ENCODE results near the gene PSMD5. TPM values are rescaled to one million over a fixed set of nuclear protein-coding genes. Genes with fewer than 3 reads are reported as not detected.

PSMD5 gene
- total and polyA plus RNA-seq, 10 of the 15 experiments (the other 5 are each of a cell fraction or from before 2014, with no cell fraction given) = 8.8 to 47.7 (median 25.1) TPM

DNA sequence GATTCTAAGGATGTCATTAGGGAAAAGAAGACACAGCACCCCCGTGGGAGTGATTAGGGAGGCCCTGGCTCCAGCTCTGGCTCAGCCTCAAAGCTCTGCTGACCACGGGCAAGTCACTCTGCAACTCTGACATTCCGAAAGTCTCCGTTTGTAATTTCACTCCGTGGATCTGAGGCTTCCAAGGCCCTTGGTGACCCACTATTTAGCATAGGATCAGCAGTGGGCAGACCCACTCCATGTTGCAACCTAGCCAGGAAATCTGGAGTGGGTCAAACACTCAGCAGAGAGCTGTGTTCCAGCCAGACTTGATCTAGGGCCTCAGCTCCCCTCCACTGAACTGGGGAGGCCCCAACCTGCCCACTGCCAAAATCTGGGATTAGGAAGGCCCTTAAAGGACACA is 22.5 kb upstream of the PSMD5 start:
- ChIA-PET CTCF (interaction anchor here (6.0 kb wide), 1 partner anchor 73 kb away, joined by 70 read pairs; no protein-coding TSS in a partner anchor), POLR2A (no interaction called here), SMC1A (ENCODE audit: uncharacterized antibody, unreplicated experiment) (no interaction called here), RAD21 (ENCODE audit: unreplicated experiment) (no interaction called here)
- no peak overlapping the region for H2AFZ ChIP-seq (ENCODE audit: control insufficient read depth, low read depth, low read length)
- peaks cover 21 to 49% of the 10 kb centered on the region in 2 experiments for H3K36me3 ChIP-seq (ENCODE audit: control insufficient read depth in 2 of 2, insufficient read depth in 2 of 2, low read length in 1 of 2)
- H3K27me3 ChIP-seq (replicated peaks in 1 of 2; ENCODE audit: control insufficient read depth in 2 of 2, insufficient read depth in 2 of 2, low read length in 1 of 2) = no peaks in the 10 kb centered on the region
- no peak for FAIRE-seq
- no peak for ATAC-seq
- no peak overlapping the region for H3K27ac ChIP-seq (ENCODE audit: control insufficient read depth, insufficient read depth)
- BruUV-seq (replicated peaks) = no TSS peak
- no peak overlapping the region for H3K9ac ChIP-seq (ENCODE audit: control insufficient read depth, insufficient read depth, low read length)
- intact Hi-C loops (cut with micrococcal nuclease; ENCODE audit: unreplicated experiment) (no loop called here), in situ Hi-C loops (cut with MboI) (no loop called here)
- no peak for TF ChIP-seq CHD4 (IDR thresholded peaks at IDR 0.05)
- TF ChIP-seq JUND (IDR thresholded peaks at IDR 0.05; ENCODE audit: low read depth, low read length) = no peak
- TF ChIP-seq SMARCA5 (IDR thresholded peaks at IDR 0.05) = no peak
- no peak for TF ChIP-seq PAX8 (IDR thresholded peaks at IDR 0.05)
- no peak for TF ChIP-seq MTA2 (IDR thresholded peaks at IDR 0.05; ENCODE audit: low read depth)
- TF ChIP-seq, protein P1, sequence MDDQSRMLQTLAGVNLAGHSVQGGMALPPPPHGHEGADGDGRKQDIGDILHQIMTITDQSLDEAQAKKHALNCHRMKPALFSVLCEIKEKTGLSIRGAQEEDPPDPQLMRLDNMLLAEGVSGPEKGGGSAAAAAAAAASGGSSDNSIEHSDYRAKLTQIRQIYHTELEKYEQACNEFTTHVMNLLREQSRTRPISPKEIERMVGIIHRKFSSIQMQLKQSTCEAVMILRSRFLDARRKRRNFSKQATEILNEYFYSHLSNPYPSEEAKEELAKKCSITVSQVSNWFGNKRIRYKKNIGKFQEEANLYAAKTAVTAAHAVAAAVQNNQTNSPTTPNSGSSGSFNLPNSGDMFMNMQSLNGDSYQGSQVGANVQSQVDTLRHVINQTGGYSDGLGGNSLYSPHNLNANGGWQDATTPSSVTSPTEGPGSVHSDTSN (IDR thresholded peaks at IDR 0.05; ENCODE audit: insufficient replicate concordance, low read depth, low read length) = no peak
- TF ChIP-seq, protein P2, sequence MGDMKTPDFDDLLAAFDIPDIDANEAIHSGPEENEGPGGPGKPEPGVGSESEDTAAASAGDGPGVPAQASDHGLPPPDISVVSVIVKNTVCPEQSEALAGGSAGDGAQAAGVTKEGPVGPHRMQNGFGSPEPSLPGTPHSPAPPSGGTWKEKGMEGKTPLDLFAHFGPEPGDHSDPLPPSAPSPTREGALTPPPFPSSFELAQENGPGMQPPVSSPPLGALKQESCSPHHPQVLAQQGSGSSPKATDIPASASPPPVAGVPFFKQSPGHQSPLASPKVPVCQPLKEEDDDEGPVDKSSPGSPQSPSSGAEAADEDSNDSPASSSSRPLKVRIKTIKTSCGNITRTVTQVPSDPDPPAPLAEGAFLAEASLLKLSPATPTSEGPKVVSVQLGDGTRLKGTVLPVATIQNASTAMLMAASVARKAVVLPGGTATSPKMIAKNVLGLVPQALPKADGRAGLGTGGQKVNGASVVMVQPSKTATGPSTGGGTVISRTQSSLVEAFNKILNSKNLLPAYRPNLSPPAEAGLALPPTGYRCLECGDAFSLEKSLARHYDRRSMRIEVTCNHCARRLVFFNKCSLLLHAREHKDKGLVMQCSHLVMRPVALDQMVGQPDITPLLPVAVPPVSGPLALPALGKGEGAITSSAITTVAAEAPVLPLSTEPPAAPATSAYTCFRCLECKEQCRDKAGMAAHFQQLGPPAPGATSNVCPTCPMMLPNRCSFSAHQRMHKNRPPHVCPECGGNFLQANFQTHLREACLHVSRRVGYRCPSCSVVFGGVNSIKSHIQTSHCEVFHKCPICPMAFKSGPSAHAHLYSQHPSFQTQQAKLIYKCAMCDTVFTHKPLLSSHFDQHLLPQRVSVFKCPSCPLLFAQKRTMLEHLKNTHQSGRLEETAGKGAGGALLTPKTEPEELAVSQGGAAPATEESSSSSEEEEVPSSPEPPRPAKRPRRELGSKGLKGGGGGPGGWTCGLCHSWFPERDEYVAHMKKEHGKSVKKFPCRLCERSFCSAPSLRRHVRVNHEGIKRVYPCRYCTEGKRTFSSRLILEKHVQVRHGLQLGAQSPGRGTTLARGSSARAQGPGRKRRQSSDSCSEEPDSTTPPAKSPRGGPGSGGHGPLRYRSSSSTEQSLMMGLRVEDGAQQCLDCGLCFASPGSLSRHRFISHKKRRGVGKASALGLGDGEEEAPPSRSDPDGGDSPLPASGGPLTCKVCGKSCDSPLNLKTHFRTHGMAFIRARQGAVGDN (IDR thresholded peaks at IDR 0.05) = no peak
- no peak for TF ChIP-seq MEF2A (IDR thresholded peaks at IDR 0.05; ENCODE audit: insufficient read depth, low read depth, low read length)
- TF ChIP-seq, protein P3, sequence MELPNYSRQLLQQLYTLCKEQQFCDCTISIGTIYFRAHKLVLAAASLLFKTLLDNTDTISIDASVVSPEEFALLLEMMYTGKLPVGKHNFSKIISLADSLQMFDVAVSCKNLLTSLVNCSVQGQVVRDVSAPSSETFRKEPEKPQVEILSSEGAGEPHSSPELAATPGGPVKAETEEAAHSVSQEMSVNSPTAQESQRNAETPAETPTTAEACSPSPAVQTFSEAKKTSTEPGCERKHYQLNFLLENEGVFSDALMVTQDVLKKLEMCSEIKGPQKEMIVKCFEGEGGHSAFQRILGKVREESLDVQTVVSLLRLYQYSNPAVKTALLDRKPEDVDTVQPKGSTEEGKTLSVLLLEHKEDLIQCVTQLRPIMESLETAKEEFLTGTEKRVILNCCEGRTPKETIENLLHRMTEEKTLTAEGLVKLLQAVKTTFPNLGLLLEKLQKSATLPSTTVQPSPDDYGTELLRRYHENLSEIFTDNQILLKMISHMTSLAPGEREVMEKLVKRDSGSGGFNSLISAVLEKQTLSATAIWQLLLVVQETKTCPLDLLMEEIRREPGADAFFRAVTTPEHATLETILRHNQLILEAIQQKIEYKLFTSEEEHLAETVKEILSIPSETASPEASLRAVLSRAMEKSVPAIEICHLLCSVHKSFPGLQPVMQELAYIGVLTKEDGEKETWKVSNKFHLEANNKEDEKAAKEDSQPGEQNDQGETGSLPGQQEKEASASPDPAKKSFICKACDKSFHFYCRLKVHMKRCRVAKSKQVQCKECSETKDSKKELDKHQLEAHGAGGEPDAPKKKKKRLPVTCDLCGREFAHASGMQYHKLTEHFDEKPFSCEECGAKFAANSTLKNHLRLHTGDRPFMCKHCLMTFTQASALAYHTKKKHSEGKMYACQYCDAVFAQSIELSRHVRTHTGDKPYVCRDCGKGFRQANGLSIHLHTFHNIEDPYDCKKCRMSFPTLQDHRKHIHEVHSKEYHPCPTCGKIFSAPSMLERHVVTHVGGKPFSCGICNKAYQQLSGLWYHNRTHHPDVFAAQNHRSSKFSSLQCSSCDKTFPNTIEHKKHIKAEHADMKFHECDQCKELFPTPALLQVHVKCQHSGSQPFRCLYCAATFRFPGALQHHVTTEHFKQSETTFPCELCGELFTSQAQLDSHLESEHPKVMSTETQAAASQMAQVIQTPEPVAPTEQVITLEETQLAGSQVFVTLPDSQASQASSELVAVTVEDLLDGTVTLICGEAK (IDR thresholded peaks at IDR 0.05; ENCODE audit: borderline replicate concordance) = no peak
- TF ChIP-seq, protein P4, sequence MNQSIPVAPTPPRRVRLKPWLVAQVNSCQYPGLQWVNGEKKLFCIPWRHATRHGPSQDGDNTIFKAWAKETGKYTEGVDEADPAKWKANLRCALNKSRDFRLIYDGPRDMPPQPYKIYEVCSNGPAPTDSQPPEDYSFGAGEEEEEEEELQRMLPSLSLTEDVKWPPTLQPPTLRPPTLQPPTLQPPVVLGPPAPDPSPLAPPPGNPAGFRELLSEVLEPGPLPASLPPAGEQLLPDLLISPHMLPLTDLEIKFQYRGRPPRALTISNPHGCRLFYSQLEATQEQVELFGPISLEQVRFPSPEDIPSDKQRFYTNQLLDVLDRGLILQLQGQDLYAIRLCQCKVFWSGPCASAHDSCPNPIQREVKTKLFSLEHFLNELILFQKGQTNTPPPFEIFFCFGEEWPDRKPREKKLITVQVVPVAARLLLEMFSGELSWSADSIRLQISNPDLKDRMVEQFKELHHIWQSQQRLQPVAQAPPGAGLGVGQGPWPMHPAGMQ (IDR thresholded peaks at IDR 0.05; ENCODE audit: borderline replicate concordance) = no peak
- no peak for TF ChIP-seq CBX3 (IDR thresholded peaks at IDR 0.05; ENCODE audit: borderline replicate concordance, low read depth)
- no peak for TF ChIP-seq TARDBP (IDR thresholded peaks at IDR 0.05; ENCODE audit: borderline replicate concordance)
- H4K20me1 ChIP-seq (ENCODE audit: control insufficient read depth, insufficient read depth) = no peaks in the 10 kb centered on the region
- WGBS (ENCODE audit: insufficient coverage, insufficient replicate concordance, low lambda C conversion rate, missing lambda C conversion rate) = 92% methylated on average over 5 of the region's 5 CpGs
- no peaks in the 10 kb centered on the region; the same call in none of the 2 replicates for H3K79me2 ChIP-seq (ENCODE audit: control insufficient read depth, insufficient read depth, low read length)
- no peaks in the 10 kb centered on the region for H3K9me3 ChIP-seq (replicated peaks; ENCODE audit: control insufficient read depth, insufficient read depth, low read length)
- H3K4me3 ChIP-seq = no peak overlapping the region
- H3K4me2 ChIP-seq (ENCODE audit: control insufficient read depth, insufficient read depth) = no peak overlapping the region
- H3K4me1 ChIP-seq (ENCODE audit: control insufficient read depth, insufficient read depth, low read length) = peaks cover 9% of the 10 kb centered on the region
- DNase-seq (ENCODE audit: low read depth, low spot score) = no peak

Measured in GM12878 (cell line).